ENCODE results near the gene ENOX1. TPM values are rescaled to one million over a fixed set of nuclear protein-coding genes. Genes with fewer than 3 reads are reported as not detected.

The ENOX1 gene
- total and polyA plus RNA-seq, 9 of the 15 experiments (the other 6 are each of a cell fraction or from before 2014, with no cell fraction given): not detected

DNA sequence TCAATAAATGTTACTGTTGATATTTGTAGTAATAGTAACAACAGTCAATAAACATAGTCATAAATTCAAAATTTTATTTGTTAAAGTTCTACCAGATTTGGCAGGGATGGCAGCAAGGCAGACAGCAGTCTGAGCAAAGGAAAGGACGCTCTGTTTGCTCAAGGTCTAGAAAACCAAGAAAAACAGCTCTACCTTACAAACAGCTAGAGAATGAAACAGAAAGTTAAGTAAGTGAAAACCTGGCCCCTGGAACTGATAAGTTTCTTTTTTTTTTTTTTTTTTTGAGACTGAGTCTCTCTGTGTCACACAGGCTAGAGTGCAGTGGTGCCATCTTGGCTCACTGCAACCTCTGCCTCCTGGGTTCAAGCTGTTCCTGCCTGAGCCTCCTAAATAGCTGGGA lies 27.9 kb downstream of the ENOX1 start:
- no peak overlapping the region for H3K4me3 ChIP-seq
- POLR2A ChIA-PET: no interaction called here
- no peak for TF ChIP-seq TAF1 (IDR thresholded peaks at IDR 0.05; ENCODE audit: control insufficient read depth, extremely low read depth, insufficient read depth, low read length, severe bottlenecking)
- TF ChIP-seq OTX1 (CRISPR knock-in tag; IDR thresholded peaks at IDR 0.05): no peak
- no peak for TF ChIP-seq E2F1 (CRISPR knock-in tag; IDR thresholded peaks at IDR 0.05)
- TF ChIP-seq HDAC8 (tag; IDR thresholded peaks at IDR 0.05): no peak
- TF ChIP-seq POLR2H (tag; IDR thresholded peaks at IDR 0.05; ENCODE audit: low read depth): no peak
- no peak for TF ChIP-seq RERE (CRISPR knock-in tag; IDR thresholded peaks at IDR 0.05; ENCODE audit: borderline replicate concordance)
- TF ChIP-seq NR2C2 (CRISPR knock-in tag; IDR thresholded peaks at IDR 0.05): no peak
- no peak for TF ChIP-seq NR2C2 (tag; IDR thresholded peaks at IDR 0.05)
- TF ChIP-seq ZNF23 (CRISPR knock-in tag; IDR thresholded peaks at IDR 0.05): no peak
- TF ChIP-seq RBM14 (IDR thresholded peaks at IDR 0.05; ENCODE audit: borderline replicate concordance, insufficient read depth, low read depth, low read length): no peak
- no peak for TF ChIP-seq SNRNP70 (optimal IDR thresholded peaks at IDR 0.05; ENCODE audit: low read depth, low read length)

More for the DNA sequence above, 27.9 kb downstream of the ENOX1 start:
- H3K79me2 ChIP-seq (ENCODE audit: control insufficient read depth, insufficient read depth, low read length): no peaks in the 10 kb centered on the region
- H3K27me3 ChIP-seq (ENCODE audit: control insufficient read depth in 2 of 2, insufficient read depth in 2 of 2, low read length in 2 of 2): no peaks in the 10 kb centered on the region
- BruUV-seq (replicated peaks): no TSS peak
- in situ Hi-C loops (cut with MboI): no loop called here
- WGBS (ENCODE audit: insufficient coverage, low coverage, missing lambda C conversion rate): 0% methylated on average over 1 of the region's 1 CpG
- H2AFZ ChIP-seq (ENCODE audit: low read depth, low read length): no peak overlapping the region
- H3K9ac ChIP-seq (ENCODE audit: insufficient read depth in 1 of 2, low read depth in 2 of 2, low read length in 2 of 2): no peak overlapping the region
- no peaks in the 10 kb centered on the region for H3K4me1 ChIP-seq (replicated peaks in 1 of 2; ENCODE audit: control insufficient read depth in 2 of 2, insufficient read depth in 2 of 2, low read length in 2 of 2)
- H3K4me2 ChIP-seq (ENCODE audit: insufficient read depth, low read length): no peak overlapping the region
- DNase-seq (ENCODE audit: extremely low read depth in 1 of 4, low spot score in 3 of 4): no peak
- intact Hi-C loops (cut with micrococcal nuclease): no loop called here
- H3K9me3 ChIP-seq (replicated peaks; ENCODE audit: control insufficient read depth, insufficient read depth, low read depth, low read length): no peaks in the 10 kb centered on the region
- CTCF ChIA-PET (ENCODE audit: low intra/inter-chr PET ratio): no interaction called here
- no peak for ATAC-seq
- no peaks in the 10 kb centered on the region for H4K20me1 ChIP-seq (replicated peaks; ENCODE audit: control insufficient read depth, insufficient read depth, low read length)
- H3K36me3 ChIP-seq (ENCODE audit: control insufficient read depth, insufficient read depth, low read length): no peaks in the 10 kb centered on the region
- FAIRE-seq: no peak
- no peak overlapping the region for H3K27ac ChIP-seq (ENCODE audit: extremely low read depth, low read depth, low read length)
- no peaks in the 10 kb centered on the region for H3K9me1 ChIP-seq (ENCODE audit: control insufficient read depth, insufficient read depth, low read length)
